Measurements from ENCODE around the gene MIF.
"Not testable (repeated sequence)": the region's sequence is repeated elsewhere in the genome, so short reads cannot be mapped to it uniquely, and the experiment has no call there.

The MIF gene

DNA sequence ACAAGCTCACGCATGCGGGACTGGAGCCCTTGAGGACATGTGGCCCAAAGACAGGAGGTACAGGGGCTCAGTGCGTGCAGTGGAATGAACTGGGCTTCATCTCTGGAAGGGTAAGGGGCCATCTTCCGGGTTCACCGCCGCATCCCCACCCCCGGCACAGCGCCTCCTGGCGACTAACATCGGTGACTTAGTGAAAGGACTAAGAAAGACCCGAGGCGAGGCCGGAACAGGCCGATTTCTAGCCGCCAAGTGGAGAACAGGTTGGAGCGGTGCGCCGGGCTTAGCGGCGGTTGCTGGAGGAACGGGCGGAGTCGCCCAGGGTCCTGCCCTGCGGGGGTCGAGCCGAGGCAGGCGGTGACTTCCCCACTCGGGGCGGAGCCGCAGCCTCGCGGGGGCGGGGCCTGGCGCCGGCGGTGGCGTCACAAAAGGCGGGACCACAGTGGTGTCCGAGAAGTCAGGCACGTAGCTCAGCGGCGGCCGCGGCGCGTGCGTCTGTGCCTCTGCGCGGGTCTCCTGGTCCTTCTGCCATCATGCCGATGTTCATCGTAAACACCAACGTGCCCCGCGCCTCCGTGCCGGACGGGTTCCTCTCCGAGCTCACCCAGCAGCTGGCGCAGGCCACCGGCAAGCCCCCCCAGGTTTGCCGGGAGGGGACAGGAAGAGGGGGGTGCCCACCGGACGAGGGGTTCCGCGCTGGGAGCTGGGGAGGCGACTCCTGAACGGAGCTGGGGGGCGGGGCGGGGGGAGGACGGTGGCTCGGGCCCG is at the start of gene MIF:
MIF (plus strand) TSS at position 439 of the 765 bp plus-strand sequence; CDS start at position 531, 92 bp downstream.
- DNase-seq, result peak; percentile 93

DNA sequence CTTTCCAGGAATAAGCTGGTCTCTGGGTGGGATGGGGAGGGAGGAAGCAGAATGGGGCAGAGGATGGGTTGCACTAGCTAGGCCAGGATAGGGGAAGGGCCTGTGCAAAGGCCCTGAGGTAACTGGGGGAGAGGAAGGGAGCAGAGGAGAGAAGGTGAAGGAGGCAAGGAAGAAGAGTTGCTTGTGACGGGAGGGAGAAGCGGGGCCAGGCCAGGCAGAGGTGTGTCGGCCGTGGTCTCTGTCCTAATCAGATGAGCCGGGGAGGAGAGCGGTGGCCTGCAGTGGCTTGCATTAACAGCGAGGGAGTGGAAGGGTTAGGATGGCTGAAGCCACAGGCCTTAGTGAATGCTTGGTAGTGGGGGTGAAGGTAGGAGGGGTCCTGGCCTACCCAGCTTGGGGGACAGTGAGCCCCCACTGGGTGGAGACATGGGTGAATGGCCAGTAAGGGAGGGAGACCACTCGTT is 49.4 kb upstream of the MIF start:
- no peak for DNase-seq

DNA sequence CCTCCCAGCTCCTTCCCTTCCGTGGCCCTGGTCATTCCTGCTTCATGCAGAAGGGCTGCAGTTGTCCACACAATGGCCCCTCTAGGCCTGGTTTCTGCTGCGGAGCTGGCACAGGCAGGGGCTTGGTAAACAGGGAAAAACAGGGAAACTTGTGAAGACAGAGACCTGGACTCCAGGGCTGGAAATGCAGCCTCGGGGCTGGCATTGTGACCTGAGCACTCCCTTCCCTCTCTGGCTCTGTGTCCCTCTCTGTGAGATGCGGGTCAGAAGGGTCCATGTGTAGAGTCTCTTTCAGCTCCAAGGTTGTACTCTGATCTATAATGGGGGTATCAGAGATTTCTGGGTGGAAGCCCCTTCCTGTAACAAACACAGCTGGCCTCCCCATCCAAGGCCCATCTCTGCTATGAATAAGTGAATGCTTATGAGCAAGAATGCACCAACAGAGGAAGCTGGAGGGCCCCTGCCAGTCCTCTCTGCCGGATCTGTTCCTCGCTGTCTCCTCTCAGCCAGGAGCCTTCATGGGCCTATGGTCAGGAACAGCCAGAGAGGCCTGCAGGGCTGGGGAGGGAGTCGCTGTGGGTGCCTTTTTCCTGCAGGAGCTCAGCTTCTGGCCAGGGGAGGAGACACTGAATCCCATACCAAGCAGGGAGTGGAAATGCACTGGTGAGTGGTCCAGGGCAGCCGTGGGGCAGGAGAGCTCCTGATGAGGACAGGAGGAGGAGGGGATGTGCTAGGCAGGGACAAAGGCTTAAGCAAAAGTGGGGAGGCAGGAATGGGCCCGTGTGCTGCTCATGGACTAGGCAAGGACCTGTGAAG is 48.7 kb upstream of the MIF start:
- no peak for DNase-seq

DNA sequence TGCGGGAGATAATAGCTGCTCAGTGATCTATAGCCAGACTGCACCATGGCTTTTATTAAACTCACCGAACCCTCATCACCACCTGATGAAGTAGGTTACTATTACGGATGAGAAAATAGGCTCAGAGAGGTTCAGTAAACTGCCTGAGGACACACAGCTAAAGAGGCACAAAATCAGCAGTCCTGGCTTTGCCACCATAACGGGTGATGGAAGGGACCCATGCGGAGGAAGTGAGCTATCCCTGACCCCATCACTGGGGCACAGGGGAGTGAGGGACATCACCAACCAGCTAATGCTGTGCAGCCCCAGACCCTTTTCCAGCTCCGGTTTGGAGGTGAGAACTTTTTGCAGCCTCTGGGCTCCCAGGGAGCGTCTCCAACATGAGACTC is 48.1 kb upstream of the MIF start:
- no peak for DNase-seq

DNA sequence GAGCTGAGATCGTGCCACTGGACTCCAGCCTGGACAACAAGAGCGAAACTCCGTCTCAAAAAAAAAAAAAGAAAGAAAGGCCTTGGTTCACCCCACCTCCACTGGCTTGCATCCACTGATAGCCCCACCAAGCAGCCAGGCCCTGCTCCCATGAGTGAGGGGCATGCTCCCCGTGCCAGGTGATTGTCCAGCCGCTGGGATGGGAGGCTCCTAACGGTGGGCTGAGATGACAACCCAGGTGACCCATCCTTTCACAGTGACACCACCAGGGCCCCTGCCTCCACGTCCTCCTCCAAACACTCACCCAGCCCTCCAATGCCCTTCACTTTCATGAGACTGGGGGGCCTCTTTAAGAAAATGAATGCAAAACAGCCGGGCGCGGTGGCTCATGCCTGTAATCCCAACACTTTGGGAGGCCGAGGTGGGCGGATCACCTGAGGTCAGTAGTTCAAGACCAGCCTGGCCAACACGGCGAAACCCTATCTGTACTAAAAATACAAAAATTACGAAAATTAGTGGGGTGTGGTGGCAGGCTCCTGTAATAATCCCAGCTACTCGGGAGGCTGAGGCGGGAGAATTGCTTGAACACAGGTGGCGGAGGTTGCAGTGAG is 46.8 kb upstream of the MIF start:
- DNase-seq, result no peak

DNA sequence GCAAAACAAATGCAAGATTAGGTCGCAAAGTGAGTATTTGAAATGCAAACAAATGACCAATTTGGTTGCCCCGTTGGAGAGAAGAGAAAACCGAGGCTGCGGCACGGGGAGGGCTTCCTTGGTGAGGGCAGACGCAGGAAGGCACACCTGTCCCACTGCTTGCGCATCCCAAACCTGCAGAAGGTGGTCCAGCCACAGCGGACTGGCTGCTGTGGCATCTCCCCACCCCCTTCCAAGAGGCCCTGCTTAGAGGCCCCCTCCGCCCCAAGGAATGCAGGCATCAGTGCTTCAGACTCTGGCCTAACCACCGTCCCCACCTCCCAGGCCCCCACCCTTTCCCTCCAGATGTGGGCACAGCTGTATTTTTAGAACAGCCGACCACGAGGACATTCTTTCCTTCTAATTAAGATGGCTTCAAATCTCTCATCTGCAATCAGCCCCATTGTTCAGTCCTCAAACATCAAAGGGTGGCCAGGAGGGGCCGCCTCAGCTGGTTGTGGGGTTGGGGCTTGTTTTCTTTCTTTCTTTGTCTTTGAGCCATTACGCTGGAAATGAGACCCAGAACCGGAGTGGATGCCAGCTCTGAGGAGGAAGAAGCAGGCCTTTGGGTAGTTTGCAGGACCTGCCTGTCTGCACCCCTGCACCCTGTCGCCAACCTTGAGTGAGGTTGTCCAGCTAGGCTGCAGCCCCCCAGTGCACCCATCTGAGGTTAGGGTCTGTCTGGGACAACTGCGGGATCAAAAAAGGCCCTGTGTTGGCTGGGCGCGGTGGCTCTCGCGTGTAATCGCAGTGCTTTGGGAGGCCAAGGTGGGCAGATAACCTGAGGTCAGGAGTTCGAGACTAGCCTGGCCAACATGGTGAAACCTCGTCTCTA is 46.0 kb upstream of the MIF start:
- DNase-seq, result no peak

DNA sequence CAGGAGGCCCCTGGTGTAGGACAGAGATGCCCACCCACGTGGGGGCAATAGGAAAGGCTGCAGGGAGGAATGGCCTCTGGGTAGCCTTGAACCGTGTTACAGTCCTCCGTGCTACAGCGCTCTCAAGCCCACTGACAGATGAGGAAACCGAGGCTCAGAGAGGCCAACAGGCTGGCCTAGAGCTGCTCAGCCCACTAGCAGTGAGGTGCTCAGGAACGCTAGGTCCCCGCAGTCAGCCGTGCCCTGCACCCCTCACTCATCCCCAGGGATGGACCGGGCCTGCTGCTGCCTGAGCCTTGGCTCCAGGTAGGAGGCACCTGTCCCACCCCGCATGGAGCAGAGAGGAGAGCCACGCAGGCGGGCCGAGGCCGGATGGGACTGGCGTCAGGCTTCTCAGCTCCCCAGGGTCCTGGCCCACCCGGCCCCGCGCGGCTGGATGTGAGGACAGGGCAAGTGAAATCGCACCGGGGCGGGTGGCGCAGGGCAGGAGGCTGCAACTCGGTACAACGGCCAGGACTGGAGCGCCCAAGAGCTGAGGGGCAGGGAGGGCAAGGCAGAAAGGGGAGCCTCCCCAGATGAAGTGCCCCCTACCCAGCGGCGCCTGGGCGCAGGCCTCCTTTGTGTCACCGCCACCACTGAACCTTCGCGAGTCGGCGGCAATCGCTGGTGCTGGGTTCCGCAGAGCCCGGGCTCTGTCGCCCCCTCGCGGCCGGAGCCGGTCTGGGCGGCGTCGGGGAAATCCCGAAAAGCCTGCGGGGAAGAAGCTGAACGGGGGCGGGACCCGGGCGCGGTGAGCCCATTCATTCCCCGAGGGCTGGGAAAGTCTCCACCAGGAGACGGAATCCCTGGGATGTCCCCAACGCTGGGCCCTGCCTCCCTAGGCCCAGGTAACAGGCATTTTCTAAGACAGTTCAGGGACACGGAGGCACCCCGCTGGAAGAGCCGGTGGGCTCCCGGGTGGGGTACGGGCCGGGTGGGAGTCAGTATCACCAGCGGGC is 44.9 kb upstream of the MIF start:
- DNase-seq, result peak; percentile 75

DNA sequence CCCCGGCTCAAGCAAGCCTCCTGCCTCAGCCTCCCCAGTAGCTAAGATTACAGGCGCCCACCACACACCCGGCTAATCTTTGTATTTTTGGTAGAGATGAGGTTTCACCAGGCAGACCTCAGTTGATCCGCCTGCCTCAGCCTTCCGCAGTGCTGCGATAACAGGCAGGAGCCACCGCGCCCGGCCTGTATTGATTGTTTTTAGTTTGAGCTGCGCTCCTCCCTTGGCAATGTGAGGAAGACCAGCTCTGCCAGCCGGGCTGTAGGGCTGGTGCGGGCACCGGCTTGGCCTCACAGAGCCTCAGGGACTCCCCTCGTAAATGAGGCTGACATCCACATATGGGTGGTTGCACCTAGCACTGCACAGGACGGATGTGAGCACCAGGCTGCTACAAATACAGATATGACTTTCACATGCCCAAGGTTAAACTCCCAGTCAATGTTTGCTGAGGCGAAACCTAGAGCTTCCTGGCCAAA is 44.0 kb upstream of the MIF start:
- DNase-seq, result no peak

DNA sequence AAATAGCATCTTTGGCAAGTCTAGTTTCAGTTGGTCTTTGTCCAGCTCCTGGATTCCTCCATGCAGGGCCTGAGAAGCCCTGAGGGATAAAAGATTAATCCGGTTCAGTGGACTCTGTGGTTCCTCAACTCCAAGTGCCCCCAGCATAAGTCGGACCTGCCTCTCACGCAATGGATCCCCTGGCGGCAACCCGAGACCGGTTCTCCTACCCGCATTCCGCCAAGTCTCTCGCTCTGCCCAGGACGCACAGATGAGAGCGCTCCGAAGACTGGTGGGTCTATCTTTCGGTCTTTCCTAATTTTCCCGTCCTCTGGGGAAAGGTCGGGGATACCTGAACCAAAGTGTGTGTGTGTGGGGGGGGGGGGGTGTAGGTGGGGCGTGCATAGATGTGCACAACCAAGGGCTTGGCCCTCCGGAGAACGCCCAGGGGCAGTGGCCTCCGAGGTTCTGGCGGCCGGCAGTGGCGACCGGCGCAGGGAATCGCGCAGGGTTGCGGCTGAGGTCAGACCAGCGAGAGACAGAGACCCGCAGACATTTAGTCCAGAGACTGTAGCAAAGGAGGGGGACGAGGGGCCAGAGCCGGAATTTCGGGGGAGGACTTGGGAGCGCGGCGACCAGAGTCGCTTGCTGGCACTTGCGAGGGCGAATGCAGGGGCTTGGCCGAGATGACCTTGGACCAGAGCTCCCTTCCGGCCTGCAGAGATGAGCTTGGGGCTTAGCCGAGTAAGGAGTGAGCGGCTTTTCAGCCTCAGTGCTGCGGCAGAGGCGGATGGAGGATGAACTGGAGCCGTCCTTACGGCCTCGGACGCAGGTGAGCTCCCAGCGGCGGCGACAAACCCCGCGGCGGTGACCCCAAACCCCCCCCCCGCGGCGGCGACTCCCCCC is 37.2 kb upstream of the MIF start:
- DNase-seq, result peak; percentile 4

DNA sequence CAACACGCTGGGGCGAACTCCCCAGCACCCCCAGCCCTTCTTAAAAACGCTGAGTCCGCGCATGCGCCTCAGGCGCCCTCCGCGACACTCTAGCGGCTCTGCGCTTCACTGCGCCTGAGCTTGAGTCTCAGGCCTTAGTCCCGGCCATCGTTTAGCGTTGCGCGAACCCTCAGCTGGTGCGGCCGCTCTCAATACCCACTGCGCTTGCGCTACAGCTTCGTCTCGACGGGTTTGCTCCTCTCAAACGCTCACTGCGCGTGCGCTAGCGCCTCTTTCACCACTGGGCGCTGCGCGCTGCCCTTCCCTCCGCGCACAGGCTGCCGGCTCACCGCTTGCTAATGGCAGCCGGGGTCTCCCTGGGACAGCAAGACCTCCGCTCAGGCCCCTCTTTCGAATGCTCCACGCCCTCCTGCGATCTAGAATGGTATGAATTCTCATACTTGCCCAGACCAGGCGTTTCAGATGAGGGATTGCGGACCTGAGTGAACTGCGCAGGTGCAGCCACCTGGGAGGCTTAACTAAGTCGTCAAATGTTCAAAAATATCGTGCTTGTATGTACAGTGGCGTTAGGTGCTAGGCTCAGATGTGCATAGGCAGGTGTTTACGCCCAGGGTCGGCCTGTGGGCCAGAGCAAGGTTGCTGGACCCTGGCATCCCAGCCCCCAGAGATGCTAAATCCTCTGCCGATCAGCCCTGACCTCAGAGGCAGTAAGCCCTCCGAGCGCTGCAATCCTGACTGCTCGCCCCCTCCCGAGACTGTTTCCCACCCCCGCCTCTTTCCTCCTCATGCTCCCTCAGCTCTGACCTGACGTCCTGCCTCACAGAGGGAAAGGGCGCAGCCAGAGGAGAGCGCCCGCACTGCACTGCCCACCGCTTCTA is 36.3 kb upstream of the MIF start, which contains the start of gene SLC2A11:
SLC2A11 (plus strand) TSS at position 270 of the 878 bp plus-strand sequence; CDS start at position 395, 125 bp downstream.
- DNase-seq, result peak; percentile 97

DNA sequence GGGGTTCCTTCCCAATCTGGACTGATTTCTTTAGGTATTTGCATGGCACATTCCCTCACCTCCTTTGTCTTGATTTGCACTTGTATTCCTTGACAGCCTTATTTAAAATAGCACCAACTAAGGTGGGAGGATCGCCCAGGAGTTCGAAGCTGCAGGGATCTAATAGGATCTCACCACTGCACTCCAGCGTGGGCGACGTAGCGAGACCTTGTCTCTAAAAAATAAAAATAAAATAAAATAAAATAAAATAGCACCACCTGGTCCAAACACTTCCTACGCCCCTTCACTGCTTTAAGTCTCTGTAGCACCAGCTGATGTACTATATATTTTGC is 35.7 kb upstream of the MIF start:
- DNase-seq, result no peak

DNA sequence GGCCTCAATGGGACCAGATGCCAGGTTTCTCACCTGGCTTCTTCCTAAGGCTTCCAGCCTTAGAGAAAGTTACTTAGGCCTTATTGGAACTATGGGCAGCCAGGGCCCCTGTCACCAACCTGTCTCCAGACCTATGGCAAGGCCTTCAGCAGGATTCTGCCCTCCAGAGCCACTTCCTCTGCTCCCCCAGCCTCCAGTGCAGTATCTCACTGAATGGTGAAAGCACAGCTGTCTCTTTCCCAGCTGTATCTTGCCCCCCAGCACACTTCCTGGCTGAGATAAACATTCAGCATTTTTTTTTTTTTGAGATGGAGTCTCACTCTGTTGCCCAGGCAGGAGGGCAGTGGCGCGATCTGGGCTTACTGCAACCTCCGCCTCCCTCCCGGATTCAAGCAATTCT is 35.0 kb upstream of the MIF start:
- DNase-seq, result no peak

DNA sequence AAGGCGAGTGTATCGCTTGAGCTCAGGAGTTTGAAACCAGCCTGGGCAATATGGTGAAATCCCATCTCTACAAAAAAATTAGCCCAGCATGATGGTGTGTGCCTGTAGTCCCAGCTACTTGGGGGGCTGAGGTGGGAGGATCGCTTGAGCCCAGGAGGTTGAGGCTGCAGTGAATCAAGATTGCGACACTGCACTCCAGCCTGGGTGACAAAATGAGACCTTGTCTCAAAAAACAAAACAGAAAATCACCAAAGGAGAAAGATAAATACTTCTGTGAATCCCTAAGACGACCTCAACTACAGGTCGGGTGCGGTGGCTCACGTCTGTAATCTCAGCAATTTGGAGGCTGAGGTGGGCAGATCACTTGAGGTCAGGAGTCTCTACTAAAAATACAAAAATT is 34.0 kb upstream of the MIF start:
- not testable (repeated sequence) for DNase-seq

DNA sequence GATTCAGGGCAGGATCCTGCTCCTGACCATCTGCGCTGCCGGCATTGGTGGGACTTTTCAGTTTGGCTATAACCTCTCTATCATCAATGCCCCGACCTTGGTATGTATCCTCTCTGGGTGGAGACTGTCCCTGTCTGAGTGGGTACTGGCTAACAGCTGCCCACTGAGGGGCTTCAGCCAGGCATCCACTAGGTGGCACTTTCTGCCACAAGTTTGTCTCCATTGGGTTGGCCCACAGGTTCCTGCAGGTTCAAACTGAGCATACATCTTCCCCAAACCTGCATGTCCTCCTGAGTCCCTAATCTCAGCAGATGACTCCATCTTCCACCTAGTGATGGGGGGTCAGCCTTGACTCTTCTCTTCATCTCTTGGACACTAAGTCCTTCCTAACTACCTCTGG is 32.1 kb upstream of the MIF start:
- peak; percentile 8 for DNase-seq

DNA sequence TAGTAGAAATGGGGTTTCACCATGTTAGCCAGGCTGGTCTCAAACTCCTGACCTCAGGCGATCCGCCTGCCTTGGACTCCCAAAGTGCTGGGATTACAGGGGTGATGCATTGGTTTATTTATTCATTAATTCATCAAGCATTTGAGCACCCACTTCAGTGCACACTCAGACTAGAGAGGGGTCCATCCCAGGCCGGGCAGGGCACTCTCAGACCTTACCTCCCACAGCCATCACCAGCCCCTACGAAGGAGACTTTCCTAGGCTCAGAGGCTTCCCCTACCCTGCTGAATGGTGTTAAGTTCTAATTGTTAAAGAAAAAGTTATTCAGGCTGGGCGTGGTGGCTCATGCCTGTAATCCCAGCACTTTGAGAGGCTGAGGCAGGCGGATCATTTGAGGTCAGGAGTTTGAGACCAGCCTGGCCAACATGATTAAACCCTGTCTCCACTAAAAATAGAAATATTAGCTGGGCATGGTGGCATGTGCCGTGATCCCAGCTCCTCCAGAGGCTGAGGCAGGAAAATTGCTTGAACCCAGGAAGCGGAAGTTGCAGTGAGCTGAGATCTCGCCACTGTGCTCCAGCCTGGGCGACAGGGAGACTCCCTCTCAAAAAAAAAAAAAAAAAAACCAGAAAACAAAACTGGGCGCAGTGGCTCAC is 29.6 kb upstream of the MIF start:
- not testable (repeated sequence) for DNase-seq

DNA sequence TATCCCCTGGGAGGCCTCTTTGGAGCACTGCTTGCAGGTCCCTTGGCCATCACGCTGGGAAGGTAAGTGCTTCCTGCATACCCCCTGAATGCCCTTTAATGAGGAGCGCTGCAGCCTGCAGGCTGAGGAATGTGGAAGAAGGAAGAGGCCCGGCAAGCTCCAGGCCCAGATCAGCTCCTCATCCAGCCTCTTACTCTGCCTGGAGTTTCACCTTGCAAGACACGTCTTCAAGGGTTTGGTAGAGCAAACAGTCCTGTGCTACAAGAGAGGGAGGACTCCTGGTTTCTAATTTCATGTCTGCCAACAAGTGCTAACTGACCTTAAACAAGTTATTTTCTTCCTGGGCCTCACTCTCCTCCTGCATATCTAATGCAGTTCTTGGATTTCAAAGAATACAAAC is 25.6 kb upstream of the MIF start:
- no peak for DNase-seq

DNA sequence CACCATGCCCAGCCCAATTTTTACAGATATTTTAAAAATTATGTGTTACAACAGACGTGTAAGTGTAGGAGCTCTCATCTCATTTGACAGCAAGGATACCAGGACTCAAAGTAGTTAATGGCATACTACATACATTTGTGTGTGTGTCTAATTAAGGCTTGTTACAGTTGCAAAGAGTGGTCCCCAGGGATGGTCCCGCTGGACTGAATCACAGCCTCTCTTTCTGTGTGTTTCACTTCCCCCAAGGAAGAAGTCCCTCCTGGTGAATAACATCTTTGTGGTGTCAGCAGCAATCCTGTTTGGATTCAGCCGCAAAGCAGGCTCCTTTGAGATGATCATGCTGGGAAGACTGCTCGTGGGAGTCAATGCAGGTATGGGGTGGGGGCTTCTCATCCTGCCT is 19.3 kb upstream of the MIF start:
- no peak for DNase-seq

DNA sequence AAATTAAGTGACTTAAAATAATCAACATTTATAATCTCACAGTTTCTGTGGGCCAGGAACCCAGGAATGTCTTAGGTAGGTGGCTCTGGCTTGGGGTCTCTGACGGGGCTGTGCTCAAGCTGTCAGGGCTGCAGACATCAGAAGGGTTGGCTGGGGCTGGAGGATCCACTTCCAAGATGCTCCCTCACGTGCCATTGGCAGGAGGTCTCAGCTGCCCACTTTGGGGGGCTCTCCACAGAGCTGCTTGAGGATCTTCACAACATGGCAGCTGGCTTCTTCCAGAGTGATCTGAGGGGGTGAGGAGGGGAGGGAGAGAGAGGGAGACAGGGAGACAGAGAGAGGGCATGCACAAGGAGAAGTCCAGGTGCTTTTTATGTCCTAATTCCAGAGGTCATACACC is 18.4 kb upstream of the MIF start:
- DNase-seq, result no peak

DNA sequence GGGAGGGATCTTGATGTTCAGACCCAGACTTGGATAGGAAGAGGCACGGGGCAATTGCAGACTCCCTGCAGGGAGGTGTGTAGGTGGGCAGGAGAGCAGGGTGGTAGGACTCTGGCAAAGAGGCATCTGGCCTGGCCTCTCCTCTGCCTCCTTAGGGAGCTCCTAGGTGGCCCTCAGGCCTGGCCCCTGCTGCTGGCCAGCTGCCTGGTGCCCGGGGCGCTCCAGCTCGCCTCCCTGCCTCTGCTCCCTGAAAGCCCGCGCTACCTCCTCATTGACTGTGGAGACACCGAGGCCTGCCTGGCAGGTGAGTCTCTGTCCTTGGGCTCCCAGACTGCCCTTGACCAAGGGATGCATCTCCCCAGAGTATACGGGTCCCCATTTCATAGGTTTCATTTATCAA is 16.6 kb upstream of the MIF start:
- no peak for DNase-seq

Data from CD4-positive, alpha-beta T cell treated with Interleukin-4 for 4 hours (primary cell).